Transverse colon (tissue), 3 donors: ENCODE results near the gene KRT14.

ENCODE experiments used
- POLR2A ChIP-seq: fragments of 450-650 bp; IDR thresholded peaks from one replicate; pipeline ENCODE4 v1.6.1; 2016; ENCODE audit warnings: antibody characterized with exemption, mild to moderate bottlenecking, moderate library complexity
- TF ChIP-seq, protein P1 (sequence below), 5 experiments: fragments of 200-600 bp in 3 of 5; fragments of 450-650 bp in 2 of 5; sonication (generic) in 3 of 5; IDR thresholded peaks; 1 replicate in 2 of 5; 2 replicates in 3 of 5; pipeline ENCODE4 v1.5.1; 2016 to 2017; ENCODE audit warnings: antibody characterized with exemption in 5 of 5, inconsistent platforms in 3 of 5, mild to moderate bottlenecking in 2 of 5, moderate library complexity in 1 of 5

DNA sequence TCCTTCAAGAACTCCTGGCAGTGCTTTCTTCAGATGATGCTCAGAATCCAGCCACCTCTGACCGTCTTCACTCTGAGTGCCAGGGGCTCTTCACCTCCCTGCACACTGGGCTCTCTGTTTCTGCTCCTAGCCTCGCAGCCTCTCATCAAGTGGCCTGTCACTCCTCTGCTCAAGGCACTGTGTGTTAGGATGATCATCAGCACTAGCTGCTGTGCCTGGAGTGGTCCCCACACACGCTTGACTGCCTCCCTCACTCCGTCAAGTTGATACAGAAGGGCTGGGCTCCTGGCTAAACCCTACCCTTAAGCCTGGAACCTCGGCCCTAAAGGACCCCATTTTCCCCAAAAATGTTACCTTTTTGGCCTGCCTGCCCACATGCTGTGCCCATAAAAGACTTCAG, 30.4 kb downstream of the KRT14 start:
- TF ChIP-seq, protein P1, sequence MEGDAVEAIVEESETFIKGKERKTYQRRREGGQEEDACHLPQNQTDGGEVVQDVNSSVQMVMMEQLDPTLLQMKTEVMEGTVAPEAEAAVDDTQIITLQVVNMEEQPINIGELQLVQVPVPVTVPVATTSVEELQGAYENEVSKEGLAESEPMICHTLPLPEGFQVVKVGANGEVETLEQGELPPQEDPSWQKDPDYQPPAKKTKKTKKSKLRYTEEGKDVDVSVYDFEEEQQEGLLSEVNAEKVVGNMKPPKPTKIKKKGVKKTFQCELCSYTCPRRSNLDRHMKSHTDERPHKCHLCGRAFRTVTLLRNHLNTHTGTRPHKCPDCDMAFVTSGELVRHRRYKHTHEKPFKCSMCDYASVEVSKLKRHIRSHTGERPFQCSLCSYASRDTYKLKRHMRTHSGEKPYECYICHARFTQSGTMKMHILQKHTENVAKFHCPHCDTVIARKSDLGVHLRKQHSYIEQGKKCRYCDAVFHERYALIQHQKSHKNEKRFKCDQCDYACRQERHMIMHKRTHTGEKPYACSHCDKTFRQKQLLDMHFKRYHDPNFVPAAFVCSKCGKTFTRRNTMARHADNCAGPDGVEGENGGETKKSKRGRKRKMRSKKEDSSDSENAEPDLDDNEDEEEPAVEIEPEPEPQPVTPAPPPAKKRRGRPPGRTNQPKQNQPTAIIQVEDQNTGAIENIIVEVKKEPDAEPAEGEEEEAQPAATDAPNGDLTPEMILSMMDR (IDR thresholded peaks at IDR 0.05): no peak
- TF ChIP-seq POLR2A: no peak
